ENCODE measurements around the gene FASN. TPM values are rescaled to one million over a fixed set of nuclear protein-coding genes. Genes with fewer than 3 reads are reported as not detected.

The FASN gene
- total RNA-seq, 2 experiments from 2014 or later = 138 to 139 TPM

DNA sequence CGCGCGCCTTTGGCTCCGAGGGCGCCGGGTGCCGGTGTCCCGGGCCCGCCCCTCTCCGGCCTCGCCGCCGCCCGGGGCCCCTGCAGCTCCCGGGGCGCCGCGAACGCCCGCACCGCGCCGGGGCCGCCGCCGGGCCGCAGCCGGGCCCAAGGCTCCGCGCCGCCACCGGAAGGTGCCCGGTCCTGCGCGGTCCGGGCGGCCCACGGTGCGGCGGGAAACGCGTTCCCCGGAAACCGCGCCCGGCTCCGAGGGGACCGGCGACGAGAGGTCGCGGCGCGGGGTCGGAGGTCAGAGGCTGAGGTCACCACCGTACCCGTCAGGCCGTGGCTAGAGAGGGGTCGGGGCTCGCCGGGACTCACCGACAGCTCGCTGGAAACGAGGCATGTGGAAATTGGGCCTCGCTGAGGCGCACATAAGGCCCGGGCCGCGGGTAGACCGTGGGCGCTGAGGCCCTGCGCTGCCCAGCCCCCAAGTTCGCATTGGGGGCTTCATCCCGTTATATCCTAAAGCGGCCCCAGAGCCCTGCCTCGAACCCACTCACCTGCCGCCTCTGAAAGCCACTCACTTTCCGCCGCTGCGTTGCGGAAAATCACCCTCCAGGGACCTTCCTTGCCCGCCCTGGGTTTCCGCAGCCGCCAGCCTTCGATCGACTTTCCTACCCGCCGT lies 32.3 kb downstream of the FASN start, which contains the start of gene DUS1L:
DUS1L (minus strand) TSS at position 167 of the 666 bp plus-strand sequence. CDS start 745 bp downstream, outside the sequence.
- Mint-ChIP-seq H3K4me3 (peak within 1 kb of the TSS; percentile 85), H3K27ac (peak within 1 kb of the TSS; percentile 93), H3K4me1 (peaks cover 11% of the 10 kb centered on the region), H3K36me3 (ENCODE audit: low read depth) (no peaks in the 10 kb centered on the region), H3K27me3 (no peaks in the 10 kb centered on the region), H3K9me3 (no peaks in the 10 kb centered on the region)
- CTCF ChIA-PET = interaction anchor here (0.8 to 1.2 kb wide), 2 partner anchors 9 to 28 kb away, joined by 3 to 5 read pairs; partner anchors contain the start of gene DCXR
- DNase-seq = peak; percentile 67
- POLR2A ChIA-PET = no interaction called here

DNA sequence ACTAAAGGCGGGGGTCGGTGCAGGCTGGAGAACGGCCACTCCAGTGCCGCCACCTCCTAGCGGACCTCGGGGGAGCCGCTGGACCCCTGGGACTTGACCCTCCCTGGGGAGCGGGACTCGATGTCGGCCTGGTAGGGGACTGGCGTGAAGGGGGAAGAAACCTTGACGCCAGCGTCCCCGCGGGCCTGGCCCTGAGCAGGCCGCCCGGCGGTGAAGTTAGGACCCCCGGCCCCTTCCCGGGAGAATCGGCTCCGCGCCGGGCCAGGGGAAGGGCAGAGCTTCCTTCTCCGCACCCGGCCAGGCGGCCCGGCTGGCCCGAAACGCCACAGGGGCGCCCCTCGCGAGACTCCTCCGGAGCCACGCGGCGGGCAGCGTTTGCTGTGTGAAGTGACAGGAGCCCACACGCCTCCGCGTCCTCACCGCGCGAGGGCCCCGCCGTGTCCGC lies 32.8 kb downstream of the FASN start:
- ChIA-PET POLR2A (no interaction called here), CTCF (interaction anchor here (0.9 to 2.0 kb wide), 2 partner anchors 12 to 35 kb away, joined by 3 to 7 read pairs; no protein-coding TSS in a partner anchor)
- H3K9me3 Mint-ChIP-seq = no peaks in the 10 kb centered on the region
- peak overlapping the region; percentile 65 for H3K4me3 Mint-ChIP-seq
- DNase-seq = peak; percentile 29
- H3K27ac Mint-ChIP-seq = peak overlapping the region; percentile 69
- H3K27me3 Mint-ChIP-seq = no peaks in the 10 kb centered on the region
- H3K36me3 Mint-ChIP-seq (ENCODE audit: low read depth) = peaks cover under 1% of the 10 kb centered on the region
- peaks cover 11% of the 10 kb centered on the region for H3K4me1 Mint-ChIP-seq

DNA sequence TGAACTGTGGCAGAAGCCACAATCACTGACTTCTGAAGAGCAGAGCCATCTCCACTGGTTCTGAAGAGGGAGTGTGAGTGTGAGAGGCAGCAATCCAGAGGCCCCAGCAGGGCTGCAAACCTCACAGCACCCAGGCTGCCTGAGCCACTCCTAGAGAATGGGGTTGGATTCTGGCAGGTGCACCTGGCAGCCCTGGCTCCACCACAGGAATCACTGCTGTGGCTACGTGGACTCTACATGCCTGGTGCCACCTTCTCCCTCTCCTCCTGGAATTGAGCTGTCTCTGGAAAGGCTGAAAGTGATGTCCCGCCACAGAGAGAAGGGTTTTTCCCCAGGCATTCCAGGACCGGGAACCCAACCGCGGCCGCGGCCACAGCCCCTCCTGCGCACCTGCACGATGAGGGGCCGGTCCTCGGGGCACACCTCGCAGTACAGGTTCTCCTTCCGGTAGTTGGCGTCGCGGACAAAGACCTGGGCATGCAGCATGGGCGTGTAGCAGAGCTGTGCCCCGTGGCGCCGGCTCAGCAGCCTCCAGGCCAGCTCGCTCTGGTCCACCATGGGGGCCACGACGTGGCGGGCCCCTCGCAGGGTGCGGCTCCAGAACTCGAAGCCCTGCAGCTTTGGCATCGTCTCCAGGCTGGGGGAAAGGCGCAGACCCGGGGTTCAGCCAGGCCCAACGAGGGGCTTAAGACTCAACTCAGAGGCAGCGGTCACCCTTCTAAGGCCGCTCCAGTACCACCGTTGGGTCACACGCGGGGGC lies 33.4 kb downstream of the FASN start:
- ChIA-PET CTCF (interaction anchor here (0.9 to 2.0 kb wide), 2 partner anchors 11 to 34 kb away, joined by 3 to 7 read pairs; no protein-coding TSS in a partner anchor), POLR2A (no interaction called here)
- H3K4me3 Mint-ChIP-seq = peak overlapping the region; percentile 65
- H3K27me3 Mint-ChIP-seq = no peaks in the 10 kb centered on the region
- no peak for DNase-seq
- H3K4me1 Mint-ChIP-seq = peaks cover 11% of the 10 kb centered on the region
- no peaks in the 10 kb centered on the region for H3K9me3 Mint-ChIP-seq
- peak overlapping the region; percentile 69 for H3K27ac Mint-ChIP-seq
- peaks cover 3% of the 10 kb centered on the region for H3K36me3 Mint-ChIP-seq (ENCODE audit: low read depth)

DNA sequence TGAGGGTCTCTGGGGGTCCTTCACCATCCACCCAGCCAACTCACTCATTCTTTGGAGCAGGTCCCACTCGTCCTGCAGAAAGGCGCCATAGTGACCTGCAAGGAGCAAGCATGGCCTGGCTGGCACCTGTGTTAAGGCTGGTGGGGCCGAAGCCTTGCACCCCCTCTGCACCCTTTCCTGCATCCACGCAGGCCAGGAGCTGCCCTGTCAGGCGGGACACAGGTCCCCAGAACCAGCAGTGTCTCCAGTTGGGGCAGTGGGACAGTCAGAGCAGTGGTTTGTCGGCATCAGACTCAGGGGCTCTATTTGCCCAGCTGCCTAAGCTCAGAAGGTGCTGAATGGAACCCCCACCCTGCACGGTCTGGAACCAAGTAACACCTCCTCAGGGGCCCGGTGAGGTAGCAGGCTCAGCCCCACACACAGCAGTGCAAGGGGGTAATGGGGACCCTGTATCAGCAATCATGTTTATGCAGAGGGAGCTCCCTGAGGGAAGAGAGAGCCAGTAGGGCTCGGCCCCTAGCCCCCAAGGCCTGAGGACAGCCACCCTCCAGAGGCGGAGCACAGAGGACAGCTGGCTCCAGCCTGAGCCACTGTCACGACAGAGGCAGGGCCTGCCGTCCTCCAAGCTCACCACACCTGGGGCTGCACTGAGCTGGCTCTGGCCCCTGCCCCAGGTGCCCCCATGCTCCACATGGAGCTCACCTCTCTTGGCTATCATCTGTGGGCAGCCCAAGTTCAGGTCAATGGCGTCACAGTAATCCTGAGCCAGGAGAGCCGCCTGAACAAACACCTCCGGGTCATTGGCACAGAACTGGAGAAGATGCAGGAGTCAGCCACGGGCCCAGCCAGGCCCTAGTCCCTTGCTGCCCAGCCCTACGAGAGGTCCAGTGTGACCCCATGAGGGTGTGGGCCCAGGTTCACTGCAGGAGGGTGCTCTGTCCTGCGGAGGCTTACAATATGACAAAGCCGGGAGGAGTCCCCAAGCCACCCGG lies 34.3 kb downstream of the FASN start:
- DNase-seq = no peak
- POLR2A ChIA-PET = no interaction called here
- H3K9me3 Mint-ChIP-seq = no peaks in the 10 kb centered on the region
- CTCF ChIA-PET = interaction anchor here (0.9 to 2.0 kb wide), 2 partner anchors 10 to 97 kb away, joined by 3 to 7 read pairs; no protein-coding TSS in a partner anchor
- H3K27ac Mint-ChIP-seq = peak overlapping the region; percentile 69
- H3K36me3 Mint-ChIP-seq (ENCODE audit: low read depth) = peaks cover 3% of the 10 kb centered on the region
- H3K4me3 Mint-ChIP-seq = peak overlapping the region; percentile 65
- H3K4me1 Mint-ChIP-seq = peaks cover 11% of the 10 kb centered on the region
- H3K27me3 Mint-ChIP-seq = no peaks in the 10 kb centered on the region

DNA sequence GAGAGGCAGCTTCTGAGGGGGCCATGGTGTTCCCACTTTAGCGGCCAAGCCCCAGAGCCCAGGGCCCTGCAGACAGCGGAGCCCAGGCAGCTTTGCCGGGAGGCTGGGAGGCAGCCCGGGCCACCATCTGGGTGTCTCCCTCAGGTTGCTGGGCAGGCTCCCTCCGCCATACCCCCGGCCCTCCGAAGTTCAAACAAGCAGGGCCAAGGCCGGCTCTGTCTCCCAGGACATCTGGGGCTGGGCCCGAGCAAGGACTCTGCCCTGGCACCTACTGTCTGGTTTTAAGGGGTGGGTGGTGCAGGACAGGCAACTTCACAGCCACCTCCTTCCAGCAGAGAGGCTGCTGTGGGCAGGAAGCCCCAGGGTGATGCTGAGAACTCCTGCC lies 35.1 kb downstream of the FASN start:
- POLR2A ChIA-PET = no interaction called here
- no peak overlapping the region for H3K27ac Mint-ChIP-seq
- H3K4me3 Mint-ChIP-seq = no peak overlapping the region
- no peak for DNase-seq
- peaks cover 3% of the 10 kb centered on the region for H3K36me3 Mint-ChIP-seq (ENCODE audit: low read depth)
- CTCF ChIA-PET = interaction anchor here (0.9 kb wide), 1 partner anchor 96 kb away, joined by 3 read pairs; no protein-coding TSS in a partner anchor
- no peaks in the 10 kb centered on the region for H3K27me3 Mint-ChIP-seq
- no peaks in the 10 kb centered on the region for H3K9me3 Mint-ChIP-seq
- H3K4me1 Mint-ChIP-seq = peaks cover 11% of the 10 kb centered on the region

DNA sequence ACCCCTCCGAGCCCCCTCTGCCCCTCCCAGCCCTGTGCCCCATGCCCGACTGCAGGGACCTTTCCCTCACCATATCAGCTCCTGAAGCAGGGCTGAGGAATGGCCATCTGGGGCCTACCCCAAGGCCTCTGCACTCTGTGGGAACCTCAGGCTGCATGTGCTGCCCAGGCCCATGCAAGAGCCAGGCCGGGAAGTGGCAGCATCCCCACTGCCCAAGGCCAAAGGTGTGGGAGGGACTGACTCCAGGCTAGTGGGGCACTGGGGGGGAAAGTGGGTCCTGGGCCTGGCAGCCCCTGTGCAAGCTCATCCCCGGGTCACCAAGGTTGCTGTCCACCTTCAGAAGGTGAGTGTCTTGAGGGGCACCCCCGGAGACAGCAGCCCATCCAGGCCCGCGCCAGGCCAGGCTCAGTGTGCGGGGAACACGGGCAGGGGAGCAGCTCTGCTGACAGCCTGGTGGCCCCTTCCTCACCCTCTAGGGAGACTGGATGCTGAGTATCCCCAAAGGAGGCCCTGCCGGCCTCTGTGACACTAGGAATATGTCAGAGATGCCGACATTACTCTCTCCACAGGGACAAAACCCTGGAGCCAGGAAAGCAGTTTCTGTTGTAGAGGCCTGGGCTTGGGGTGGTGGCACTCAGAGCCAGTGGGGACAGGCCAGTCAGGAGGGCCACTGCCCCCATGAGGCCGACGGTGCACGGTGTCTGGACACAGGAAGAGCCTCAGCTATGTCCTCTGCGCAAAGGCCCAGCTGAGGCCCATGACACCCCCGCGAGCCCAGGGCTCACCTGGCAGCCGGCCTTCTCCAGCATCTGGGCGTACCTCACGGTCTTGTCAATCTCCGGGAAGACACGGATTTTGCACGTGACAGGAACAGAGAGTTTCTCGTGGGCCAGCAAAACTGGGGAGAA lies 35.7 kb downstream of the FASN start:
- H3K27me3 Mint-ChIP-seq = no peaks in the 10 kb centered on the region
- no peak overlapping the region for H3K4me3 Mint-ChIP-seq
- peaks cover 11% of the 10 kb centered on the region for H3K4me1 Mint-ChIP-seq
- no peaks in the 10 kb centered on the region for H3K9me3 Mint-ChIP-seq
- H3K27ac Mint-ChIP-seq = no peak overlapping the region
- no peak for DNase-seq
- ChIA-PET CTCF (no interaction called here), POLR2A (no interaction called here)
- H3K36me3 Mint-ChIP-seq (ENCODE audit: low read depth) = peaks cover 3% of the 10 kb centered on the region

DNA sequence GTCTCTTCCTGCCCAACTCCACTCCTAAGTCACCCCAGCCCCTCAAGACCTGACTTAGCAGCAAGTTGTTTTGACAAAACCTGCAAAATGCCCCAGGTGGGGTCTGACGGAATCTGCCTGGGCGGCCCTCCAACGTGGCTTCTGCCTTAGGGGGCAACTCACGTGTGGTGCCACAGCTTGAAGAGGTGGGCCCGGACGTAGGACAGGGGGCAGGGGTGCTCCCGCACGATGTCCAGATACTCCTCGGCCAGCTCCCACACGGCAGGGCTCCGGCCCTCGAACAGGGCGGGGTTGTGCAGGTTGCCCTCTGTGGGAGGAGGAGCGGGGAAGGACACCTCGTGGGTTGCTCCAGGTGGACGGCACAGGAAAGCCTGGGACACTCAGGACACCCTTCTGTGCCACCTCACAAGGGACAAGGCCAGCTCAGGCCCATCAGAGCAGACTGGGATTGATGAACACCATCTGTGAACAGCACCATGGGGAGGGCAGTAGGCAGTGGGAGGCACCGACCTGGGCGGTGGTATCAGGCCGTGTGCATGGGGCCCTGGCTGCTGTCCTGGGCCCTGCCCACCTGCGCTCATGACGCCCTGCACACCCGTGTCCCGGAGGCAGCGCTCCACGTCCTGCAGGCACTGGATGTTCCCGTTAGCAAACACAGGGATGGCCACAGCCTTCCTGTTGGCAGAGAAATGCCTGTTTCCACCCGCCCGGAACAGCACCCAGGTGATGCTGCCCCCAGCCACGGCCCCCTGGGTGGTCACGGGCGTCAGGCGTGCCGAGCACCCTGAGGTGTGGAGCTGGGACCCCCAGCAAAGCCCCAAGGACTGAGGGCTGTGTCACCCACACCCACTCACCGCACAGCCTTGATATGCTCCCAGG lies 36.8 kb downstream of the FASN start:
- H3K9me3 Mint-ChIP-seq = no peaks in the 10 kb centered on the region
- H3K36me3 Mint-ChIP-seq (ENCODE audit: low read depth) = peaks cover 3% of the 10 kb centered on the region
- no peak for DNase-seq
- ChIA-PET POLR2A (no interaction called here), CTCF (interaction anchor here (0.5 kb wide), 1 partner anchor 84 kb away, joined by 3 read pairs; no protein-coding TSS in a partner anchor)
- peaks cover 8% of the 10 kb centered on the region for H3K4me1 Mint-ChIP-seq
- no peaks in the 10 kb centered on the region for H3K27me3 Mint-ChIP-seq
- H3K27ac Mint-ChIP-seq = no peak overlapping the region
- no peak overlapping the region for H3K4me3 Mint-ChIP-seq

DNA sequence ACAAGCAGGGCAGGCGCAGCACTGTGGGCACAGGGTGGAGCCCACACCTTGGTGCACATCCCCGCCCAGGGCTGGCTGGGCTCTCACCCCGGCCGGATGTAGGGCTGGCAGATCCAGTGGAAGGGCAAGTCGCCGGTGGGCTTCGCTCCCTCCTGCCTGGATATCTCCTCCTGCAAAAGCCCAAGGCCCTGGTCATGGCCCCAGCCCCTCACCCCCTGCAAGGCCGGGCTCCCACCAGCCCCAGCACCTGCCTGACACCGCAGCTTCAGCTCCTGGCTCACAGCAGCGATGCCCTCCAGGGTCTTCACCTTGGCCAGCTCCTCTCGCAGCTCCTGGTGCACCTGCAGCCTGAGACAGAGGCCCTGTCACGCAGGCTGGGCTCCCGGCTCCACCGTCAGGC lies 37.4 kb downstream of the FASN start:
- no peak overlapping the region for H3K4me3 Mint-ChIP-seq
- POLR2A ChIA-PET = no interaction called here
- peaks cover 5% of the 10 kb centered on the region for H3K4me1 Mint-ChIP-seq

DNA sequence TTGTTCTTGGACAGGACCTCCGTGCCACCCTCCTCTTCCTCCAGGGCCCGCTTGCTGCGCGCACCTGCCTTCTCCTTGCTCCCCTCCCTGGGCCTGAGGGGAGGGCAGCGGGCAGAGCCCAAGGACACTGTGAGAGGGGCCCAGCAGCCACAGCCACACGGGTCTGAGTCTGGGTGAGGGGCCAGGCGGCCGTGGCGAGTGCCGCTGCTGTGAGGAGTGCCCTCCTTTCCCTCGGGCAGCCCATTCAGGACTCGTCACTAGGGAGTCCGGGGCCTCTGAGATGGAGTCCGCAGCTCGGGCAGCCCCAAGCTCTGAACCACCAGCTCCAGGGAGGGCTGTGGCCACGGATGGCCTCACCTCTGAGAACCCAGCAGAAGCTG lies 38.0 kb downstream of the FASN start:
- H3K4me3 Mint-ChIP-seq = no peak overlapping the region
- H3K27me3 Mint-ChIP-seq = no peaks in the 10 kb centered on the region
- H3K27ac Mint-ChIP-seq = no peak overlapping the region
- H3K36me3 Mint-ChIP-seq (ENCODE audit: low read depth) = peaks cover 3% of the 10 kb centered on the region
- H3K4me1 Mint-ChIP-seq = peaks cover 5% of the 10 kb centered on the region
- no peaks in the 10 kb centered on the region for H3K9me3 Mint-ChIP-seq
- no peak for DNase-seq
- ChIA-PET POLR2A (no interaction called here), CTCF (interaction anchor here (1.1 to 1.8 kb wide), 2 partner anchors 22 to 29 kb away, joined by 3 to 5 read pairs; partner anchors contain the start of genes DCXR and RAC3)

More for the DNA sequence above, 37.4 kb downstream of the FASN start:
- Mint-ChIP-seq H3K27me3 (no peaks in the 10 kb centered on the region), H3K27ac (no peak overlapping the region), H3K36me3 (ENCODE audit: low read depth) (peaks cover 3% of the 10 kb centered on the region), H3K9me3 (no peaks in the 10 kb centered on the region)
- no peak for DNase-seq
- CTCF ChIA-PET = interaction anchor here (0.5 to 1.8 kb wide), 2 partner anchors 30 to 84 kb away, joined by 3 to 5 read pairs; partner anchors contain the start of gene RAC3

DNA sequence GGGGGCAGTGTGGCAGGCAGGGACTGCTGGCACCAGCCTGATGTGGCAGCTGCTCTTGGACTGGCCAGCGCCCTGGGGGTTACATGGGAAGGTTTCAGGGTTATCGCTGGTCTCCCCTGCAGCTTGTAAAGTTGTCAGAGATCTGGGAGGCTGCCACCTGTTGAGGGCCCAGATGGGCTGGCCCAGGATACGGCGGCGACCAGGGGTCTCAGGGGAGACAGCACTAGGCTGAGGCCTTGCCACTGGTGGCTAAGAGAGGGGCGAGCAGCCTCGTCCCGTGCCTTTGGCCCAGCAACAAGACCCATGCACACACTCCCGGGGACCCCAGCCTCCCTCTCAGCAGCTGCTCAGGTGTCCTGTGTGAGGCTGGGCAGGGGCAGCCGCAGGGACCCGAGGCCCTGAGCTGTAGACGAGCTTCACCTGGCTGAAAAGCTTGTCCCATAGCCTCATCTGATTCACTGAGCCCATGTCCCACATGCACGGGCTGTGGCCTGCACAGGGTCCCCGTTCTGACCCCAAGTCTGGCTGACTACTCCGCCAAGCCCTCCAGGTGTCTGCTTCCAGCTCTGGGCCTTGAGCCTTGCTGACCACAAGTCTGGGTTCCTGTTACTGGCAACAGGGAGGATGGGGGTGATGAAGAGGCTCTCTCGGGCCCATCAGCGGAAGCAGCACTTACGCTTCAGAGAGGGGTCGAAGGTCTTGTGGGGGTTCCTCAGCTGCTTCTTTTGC lies 38.6 kb downstream of the FASN start:
- no peak for DNase-seq
- no peak overlapping the region for H3K27ac Mint-ChIP-seq
- no peaks in the 10 kb centered on the region for H3K27me3 Mint-ChIP-seq
- H3K4me1 Mint-ChIP-seq = peaks cover 5% of the 10 kb centered on the region
- H3K4me3 Mint-ChIP-seq = no peak overlapping the region
- H3K36me3 Mint-ChIP-seq (ENCODE audit: low read depth) = peaks cover 5% of the 10 kb centered on the region
- ChIA-PET CTCF (interaction anchor here (0.5 to 1.8 kb wide), 3 partner anchors 22 to 139 kb away, joined by 3 to 5 read pairs (median 3); partner anchors contain the start of genes DCXR and RAC3), POLR2A (no interaction called here)
- no peaks in the 10 kb centered on the region for H3K9me3 Mint-ChIP-seq
